GM21529 (cell line): ENCODE results near the gene B2M.
A peak's percentile ranks its signal among the peaks of the same experiment; 100 is the strongest.
"Not testable (repeated sequence)": the region's sequence is repeated elsewhere in the genome, so short reads cannot be mapped to it uniquely, and the experiment has no call there.

Experiments
- ATAC-seq: cut with Tn5 transposase; IDR thresholded peaks from one replicate; pipeline ENCODE4 v1.9.1; 2021; ENCODE audit not compliant: unreplicated experiment

Gene B2M

DNA sequence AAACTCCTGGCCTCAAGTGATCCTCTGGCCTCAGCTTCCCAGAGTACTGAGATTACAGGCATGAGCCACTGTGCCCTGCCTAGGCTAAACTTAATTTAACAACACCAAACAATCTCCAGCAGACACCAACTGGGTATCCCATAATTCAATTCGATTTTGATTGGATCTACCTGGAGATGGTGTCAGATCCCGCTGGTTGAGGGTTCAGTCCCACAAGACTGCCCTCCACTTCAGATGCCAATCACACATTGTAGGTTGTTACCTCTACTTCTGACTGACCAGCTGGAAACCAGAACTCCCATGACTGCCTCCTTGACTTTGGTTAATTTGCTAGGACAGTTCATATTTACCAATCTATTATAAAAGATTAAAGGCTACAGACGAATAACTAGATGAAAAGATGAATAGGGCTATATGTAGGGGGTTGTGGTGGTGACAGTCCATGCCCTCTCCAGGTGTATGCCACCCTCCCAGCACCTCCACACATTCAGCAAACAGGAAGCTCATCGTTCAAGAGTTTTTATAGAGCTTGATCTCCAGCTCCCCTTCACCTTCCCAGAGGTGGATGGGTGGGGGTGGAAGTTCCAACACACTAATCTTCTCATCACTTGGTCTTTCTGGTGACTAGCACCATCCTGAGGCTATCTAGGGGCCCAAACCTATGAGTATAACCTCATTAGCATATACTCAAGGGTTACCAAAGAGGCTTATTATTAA lies 9.3 kb downstream of the B2M start:
- ATAC-seq: no peak

DNA sequence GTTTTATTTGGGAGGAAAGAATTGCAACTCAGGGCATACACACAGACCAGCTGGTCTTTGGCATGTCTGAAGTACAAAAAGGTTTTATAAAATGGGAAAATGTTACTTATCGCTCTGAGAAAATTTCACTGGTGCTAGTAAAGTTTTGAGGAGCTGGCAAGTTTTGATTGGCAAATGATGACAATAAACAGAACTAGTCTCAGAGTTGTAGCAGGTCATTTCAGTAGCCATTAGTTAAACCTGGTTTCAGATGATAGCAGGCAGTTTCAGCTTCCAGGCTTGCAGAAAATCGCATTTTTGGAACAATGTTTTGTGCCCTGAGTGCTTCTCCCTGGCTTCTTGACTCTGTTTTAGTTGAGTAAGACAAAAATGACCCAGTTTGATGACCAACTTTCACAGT lies 10.7 kb downstream of the B2M start:
- no peak for ATAC-seq

DNA sequence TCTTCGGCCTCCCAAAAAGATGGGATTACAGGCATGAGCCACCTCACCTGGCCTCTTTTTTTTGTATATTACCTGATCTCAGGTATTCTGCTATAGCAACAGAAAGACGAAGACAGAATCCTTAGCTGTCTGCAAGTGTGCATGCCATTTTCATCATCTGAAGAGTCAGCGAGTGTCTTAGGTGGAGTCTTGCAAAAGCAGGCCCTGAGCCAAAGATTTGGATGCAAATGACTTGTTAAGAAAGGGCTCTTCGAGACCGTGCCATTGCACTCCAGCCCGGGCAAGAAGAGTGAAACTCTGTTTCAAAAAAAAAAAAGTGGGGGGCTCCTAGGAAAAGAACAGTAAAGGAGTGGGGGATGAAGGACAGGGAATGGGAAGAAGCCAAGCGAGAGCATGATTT lies 14.8 kb downstream of the B2M start:
- ATAC-seq: no peak

DNA sequence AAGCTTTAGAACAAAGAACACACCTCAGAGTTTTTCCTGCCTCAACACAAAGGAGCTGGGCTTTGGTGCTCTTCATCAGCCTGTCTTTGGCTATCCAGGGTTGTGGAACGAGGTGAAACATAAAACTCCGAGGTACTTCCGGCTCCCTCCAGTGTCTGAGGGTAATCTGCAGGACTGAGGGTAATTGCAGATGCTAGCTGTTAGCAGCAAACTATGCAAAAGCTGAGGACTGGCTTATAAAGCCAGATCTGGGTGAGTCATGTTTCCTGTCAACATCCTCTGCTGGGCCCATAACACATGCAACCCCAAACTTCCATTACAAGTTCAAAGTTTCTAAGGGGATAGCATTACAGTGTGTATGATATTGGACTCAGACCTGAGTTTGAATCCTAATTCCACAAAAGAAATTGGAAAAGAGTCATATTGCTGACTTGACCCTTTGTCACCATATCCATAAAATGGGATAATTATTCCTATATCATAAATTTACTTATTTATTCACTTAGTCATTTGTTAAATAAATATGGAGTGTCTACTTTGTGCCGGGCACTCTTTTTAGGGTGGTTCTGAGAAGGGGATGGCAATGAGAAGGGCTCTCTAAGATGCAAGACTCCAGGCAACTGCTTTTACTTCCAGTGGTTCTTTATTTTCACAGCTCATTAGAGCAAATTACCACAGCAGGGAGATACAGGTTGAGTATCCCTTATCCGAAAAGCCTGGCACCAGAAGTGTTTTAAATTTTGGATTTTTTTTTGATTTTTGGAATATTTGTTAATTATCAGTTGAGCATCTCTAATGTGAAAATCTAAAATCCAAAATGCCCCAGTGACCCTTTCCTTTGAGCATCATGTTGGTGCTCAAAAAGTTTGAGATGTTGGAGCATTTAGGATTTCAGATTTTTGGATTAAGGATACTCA lies 15.5 kb downstream of the B2M start:
- ATAC-seq: peak; percentile 40

DNA sequence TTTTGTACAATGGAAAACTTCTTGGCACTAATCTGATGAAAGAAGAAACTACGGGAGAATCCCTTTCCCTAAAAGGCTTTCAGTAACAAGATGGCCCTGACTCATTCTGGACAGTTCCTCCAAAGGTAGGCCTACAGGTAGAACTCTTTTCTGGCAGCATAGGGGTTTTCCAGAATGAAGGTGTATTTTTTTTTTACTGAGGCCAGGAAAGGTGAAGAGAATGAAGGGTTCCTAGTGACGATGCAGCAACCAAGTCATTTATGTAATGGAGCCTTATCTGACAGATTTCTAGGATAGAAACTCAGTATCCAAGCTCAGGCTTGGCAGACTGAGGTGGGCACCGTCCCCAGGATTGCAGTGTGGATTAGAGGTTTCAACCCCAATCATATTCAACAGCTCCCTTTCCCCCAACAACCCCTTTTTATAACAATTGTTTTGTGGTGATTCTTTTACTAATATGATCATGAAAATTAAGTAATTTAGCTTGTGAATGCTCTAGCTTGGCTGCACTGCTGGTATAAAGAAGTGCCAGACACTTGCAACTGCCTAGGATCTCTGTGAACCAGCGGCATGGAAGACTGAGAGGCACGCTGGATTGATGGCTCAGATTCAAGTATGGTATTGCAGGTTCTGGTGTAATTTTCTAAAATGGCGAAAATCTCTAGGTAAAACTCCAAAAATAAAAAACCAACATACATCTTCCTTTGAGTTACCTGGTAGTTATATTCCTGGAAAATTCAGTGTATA lies 16.3 kb downstream of the B2M start:
- no peak for ATAC-seq

DNA sequence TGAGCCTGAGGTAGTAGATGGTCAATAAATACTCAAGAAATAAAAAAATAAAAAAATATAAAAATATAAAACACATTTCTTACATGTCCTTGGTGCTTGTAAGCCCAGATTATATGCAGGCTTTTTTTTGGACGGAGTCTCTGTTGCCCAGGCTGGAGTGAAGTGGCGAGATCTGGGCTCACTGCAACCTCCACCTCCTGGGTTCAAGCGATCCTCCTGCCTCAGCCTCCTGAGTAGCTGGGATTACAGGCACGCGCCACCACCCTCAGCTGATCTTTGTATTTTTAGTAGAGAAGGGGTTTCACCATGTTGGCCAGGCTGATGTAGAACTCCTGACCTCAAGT lies 16.9 kb downstream of the B2M start:
- ATAC-seq: not testable (repeated sequence)

DNA sequence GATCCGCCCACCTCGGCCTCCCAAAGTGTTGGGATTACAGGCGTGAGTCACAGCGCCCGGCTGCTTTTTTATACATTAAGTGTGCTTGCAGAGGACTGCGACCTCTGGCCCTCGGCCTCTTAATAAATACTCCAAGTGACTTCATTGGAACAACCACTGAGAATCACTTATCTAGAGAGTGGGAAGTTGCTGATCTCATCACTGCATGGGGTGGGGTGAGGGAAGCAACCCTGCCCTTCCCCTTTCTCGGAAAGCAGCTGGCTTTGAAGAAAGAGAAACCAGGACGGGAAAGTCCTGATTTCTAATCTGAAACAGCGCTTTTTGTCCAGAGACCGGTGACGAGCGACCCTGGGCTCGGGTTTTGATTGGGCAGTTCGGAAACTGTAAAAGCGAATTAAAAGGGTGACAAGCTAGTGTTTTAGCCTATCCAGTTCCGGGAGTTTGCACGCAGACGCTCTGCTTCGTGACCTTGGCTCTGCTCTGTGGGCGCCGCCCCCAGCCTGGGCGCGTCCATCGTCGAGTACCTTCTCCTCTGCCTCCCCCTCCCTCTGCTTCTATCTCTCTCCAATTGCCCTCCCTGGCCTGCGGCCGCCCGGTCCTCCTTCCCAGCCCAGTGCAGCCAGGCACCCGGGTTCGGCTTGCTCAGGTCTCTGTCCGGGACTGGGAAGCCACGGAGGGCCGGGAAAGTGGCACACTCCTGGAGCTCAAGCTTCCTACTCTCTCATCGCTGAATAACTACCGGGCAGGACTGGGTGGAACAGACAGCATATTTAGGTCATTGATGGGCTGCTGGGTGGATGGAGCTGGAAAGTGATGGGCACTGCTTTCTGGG lies 17.5 kb downstream of the B2M start:
- ATAC-seq: peak; percentile 66

DNA sequence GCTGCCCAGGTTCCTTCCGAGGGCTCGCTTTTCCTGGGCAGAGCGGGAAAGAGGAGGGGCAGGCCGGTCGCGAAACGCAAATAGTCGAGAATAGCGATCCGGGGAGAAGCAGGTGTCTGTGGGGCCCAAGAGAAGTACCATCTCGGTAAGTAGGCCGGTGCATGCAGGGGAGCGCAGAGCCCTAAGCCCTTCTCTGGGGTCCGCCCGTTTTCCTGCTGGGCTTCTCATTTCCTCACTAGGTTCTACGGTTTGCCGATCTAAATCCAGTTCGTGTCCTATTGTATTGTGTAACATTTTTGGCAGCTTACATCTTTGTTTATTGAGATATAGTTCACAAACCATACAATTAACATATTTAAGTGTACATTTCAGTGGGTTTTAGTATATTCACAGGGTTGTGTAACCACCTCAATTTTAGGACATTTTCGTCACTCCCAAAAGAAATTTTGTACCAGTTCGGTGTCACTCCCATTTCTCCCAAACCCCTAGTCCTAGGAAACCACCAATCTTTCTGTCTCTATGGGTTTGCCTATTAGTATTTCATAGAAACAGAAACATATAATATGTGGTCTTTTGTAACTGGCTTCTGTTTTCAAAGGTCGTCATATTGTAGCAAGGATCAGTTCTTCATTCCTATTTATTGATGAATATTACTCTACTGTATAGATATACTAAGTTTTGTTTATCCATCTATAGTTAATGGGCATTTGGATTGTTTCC lies 18.3 kb downstream of the B2M start:
- no peak for ATAC-seq

DNA sequence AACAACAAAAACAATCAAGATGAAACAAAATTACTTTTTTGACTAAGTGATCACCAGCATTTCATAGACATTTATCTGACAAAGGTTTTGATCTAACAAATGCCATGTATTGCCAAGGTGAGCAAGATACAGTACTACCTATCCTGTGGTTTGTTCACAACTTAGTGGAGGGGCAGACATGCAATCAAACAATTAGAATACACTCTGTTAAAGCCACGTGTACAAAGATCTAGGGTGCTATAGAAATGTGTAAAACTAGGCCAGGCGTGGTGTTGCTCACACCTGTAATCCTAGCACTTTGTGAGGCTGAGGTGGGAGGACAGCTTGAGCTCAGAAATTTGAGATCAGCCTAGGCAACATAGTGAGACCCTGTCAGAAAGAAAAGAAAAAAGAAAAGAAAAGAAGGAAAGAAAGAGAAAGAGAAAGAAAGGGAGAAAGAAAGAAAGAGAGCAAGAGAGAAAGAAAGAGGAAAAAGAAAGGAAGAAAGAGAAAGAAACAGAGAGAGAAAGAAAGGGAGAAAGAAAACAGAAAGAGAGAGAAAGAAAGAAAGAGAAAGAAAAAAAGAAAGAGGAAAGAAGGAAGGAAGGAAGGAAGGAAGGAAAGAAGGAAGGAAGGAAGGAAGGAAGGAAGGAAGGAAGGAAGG lies 23.6 kb downstream of the B2M start:
- ATAC-seq: no peak

DNA sequence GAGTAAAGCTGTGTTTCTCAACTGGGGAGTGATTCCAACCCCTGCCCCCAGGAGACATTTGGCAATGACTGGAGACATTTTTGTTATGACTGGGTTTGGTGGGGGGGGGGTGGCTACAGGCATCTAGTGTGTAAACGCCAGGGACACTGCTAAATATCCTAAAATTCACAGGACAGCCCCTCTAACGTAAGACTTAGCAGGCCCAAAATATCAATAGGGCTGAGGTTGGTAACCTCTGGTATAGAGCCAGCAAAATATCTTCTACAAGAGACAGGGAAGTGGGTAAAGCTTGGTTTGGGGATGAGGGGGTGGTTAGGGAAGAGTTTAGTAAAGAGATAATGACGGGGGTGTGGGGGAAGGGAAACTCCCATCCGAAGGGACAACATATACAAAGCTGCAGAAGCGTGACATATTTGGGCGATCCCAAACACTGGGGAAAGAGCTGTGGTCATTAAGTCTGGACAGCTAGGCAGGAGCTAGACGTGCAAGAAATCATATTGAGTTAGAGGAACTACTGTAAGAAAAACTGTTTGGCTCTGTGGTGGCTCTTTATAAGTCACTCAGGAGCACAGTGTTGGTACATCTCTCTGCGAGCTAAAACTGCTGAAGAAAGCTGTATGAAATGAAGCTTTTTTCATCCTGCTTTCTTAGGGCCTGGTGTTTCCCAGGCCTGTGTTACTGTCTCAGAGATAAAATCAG lies 24.3 kb downstream of the B2M start:
- ATAC-seq: peak; percentile 38

DNA sequence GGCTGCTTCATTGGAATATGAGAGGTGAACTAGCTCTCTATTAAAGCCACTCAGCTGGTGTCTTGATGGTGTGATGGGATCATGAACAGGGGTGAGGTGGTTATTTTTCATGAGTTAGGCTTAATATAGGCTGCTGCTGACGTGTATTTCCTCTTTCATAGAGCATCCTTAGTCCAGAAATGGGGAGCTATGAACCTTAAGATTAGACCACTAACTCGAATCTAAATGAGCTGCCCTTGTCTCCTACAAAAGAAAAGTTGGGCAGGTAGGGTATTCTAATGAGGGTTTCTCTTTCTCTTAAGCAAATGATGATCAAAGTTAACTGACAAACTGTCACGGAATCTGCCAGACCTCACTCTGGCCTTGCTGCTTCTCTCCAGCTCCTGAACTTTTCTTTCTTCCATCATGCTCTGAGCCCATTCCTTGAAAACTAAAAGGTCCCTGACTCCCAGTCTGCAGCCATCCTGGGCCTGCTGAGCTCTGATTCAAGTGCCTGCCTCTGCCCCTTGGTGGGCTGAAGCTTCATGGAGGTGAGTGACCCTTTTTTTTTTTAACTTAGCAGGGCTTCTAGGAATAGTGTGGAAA lies 25.0 kb downstream of the B2M start, which contains the start of gene TRIM69:
Gene TRIM69 (plus strand): TSS at position 348 of the 585 bp plus-strand sequence. CDS start 177 bp downstream, at position 525.
- ATAC-seq: peak; percentile 37

DNA sequence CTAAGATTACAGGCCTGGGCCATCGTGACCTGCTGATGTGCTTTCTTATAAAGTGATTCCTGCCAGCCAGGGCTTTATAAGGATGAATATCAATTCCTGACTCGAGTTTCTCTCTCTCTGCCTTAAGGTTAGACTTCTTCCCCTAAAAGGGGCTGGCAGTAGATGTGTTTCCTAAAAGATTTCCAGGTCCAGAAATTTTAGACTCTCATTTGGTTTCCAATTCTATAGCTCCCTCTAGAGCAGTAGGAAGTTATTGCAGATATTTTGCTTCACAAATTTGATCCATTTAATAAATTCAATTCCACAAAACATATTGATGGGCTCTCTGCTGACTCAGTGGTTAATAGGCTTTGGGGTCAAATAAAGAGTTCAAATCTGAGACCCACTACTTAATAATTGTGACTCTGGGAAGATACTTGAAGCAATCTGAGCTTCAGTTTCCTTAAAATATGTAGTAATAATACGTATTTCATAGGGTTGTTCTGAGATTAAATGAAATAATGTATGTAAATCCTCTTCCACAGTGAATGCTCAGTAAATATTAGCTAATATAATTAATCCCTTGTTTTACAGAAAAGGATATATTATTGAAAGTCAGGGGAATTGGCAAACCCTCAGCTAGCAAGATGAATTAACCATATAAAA lies 27.1 kb downstream of the B2M start:
- no peak for ATAC-seq

DNA sequence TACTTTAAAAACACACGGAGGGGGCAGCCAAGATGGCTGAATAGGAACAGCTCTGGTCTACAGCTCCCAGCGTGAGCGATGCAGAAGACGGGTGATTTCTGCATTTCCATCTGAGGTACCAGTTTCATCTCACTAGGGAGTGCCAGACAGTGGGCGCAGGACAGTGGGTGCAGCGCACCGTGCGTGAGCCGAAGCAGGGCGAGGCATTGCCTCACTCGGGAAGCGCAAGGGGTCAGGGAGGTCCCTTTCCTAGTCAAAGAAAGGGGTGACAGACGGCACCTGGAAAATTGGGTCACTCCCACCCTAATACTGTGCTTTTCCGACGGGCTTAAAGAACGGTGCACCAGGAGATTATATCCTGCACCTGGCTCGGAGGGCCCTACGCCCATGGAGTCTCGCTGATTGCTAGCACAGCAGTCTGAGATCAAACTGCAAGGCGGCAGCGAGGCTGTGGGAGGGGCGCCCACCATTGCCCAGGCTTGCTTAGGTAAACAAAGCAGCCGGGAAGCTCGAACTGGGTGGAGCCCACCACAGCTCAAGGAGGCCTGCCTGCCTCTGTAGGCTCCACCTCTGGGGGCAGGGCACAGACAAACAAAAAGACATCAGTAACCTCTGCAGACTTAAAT lies 28.0 kb downstream of the B2M start:
- ATAC-seq: not testable (repeated sequence)

DNA sequence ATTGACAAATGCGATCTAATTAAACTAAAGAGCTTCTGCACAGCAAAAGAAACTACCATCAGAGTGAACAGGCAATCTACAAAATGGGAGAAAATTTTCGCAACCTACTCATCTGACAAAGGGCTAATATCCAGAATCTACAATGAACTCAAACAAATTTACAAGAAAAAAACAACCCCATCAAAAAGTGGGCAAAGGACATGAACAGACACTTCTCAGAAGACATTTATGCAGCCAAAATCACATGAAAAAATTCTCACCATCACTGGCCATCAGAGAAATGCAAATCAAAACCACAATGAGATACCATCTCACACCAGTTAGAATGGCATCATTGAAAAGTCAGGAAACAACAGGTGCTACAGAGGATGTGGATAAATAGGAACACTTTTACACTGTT lies 32.1 kb downstream of the B2M start:
- ATAC-seq: not testable (repeated sequence)

DNA sequence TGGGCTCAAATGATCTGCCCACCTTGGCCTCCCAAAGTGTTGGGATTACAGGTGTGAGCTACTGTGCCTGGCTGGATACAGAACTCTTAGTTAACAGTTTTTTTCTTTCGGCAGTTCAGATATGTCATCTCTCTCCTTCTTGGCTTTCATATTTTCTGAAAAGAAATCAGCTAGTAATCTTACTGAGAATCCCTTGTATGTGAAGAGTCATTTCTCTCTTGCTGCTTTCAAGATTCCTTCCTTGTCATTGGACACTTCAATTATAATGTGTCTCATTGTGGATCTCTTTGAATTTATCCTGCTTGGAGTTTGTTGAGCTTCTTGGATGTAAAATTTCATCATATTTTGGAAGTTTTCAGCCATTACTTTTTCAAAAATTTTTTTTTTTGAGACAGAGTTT lies 42.0 kb downstream of the B2M start:
- ATAC-seq: no peak

DNA sequence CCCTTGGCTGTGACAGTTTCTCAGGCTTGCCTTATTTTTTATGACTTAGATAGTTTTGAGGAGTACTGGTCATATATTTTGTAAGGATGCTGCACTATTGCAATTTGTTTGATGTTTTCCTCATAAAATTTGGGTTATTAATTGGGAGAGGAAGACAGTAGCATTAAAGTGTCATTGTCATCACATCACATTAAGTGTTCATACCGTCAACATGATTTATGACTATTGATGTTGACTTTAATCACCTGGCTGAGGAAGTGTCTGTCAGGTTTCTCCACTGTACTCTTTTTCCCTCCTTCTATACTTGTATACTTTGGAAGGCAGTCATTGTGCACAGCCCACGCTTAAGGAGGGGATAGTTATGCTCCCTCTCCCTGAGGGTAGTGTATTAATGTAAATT lies 51.9 kb downstream of the B2M start:
- ATAC-seq: no peak

DNA sequence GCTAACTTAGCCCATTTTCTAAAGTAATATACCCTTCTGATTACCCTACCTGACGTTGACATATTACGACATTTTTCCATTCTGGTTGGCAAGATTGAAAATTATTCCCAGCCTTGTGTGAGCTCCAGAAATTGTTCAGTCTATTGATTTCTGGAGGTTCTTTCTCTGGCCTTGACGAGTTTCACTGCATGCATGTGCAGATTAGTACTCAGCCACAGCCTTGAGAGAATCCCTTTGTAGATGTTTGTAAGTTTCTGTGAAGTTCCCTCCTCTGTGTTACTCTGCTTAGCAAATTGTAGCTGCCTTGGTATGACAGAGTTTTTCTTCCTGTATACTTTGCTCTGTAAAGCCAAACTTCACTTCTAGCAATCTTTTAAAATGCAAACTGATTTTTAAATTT lies 52.5 kb downstream of the B2M start:
- no peak for ATAC-seq

DNA sequence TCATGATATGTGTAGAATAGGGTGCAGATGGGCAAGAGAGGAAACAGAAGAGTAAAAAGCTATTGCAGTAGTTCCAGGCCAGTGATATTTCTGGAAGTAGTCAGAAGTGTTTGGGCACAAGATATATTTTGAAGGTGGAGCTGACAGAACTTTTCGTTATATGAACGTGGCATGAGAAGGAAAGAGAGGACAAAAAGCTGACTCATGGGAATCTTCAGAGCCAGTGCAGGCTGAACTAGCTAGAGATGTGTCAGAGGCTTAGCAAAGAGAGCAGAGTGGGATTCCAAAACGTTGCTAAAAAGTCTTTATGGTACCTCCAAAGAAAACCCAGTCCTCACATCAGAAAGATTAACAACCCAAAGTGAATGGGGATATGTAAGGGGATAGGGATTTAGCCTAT lies 53.7 kb downstream of the B2M start:
- ATAC-seq: no peak
